ENCODE data around the gene ASTN2. TPM values are rescaled to one million over a fixed set of nuclear protein-coding genes. Genes with fewer than 3 reads are reported as not detected.

Gene ASTN2
- total and polyA plus RNA-seq, 9 of the 15 experiments (the other 6 are each of a cell fraction or from before 2014, with no cell fraction given): 0.56 to 3.5 (median 1.9) TPM

- Histone ChIP-seq H3K27ac (ENCODE audit: extremely low read depth, low read depth, low read length) (no peak within 1 kb of the TSS; the same call in 1 of the 3 replicates), H3K4me3 (peak within 1 kb of the TSS; percentile 58), H3K27me3 (ENCODE audit: control insufficient read depth in 2 of 2, insufficient read depth in 2 of 2, low read length in 2 of 2) (no peaks in the 10 kb centered on the region), H3K36me3 (ENCODE audit: control insufficient read depth, insufficient read depth, low read length) (no peaks in the 10 kb centered on the region), H2AFZ (ENCODE audit: low read depth, low read length) (peak within 1 kb of the TSS; percentile 97), H3K4me2 (ENCODE audit: insufficient read depth, low read length) (peak within 1 kb of the TSS; percentile 86), H3K9ac (ENCODE audit: insufficient read depth in 1 of 2, low read depth in 2 of 2, low read length in 2 of 2) (peak within 1 kb of the TSS; percentile 63 to 88), H3K9me3 (replicated peaks; ENCODE audit: control insufficient read depth, insufficient read depth, low read depth, low read length) (no peaks in the 10 kb centered on the region), H3K9me1 (ENCODE audit: control insufficient read depth, insufficient read depth, low read length) (no peaks in the 10 kb centered on the region), H4K20me1 (replicated peaks; ENCODE audit: control insufficient read depth, insufficient read depth, low read length) (no peaks in the 10 kb centered on the region), H3K4me1 (replicated peaks in 1 of 2; ENCODE audit: control insufficient read depth in 2 of 2, insufficient read depth in 2 of 2, low read length in 2 of 2) (peaks cover 16 to 30% of the 10 kb centered on the region in 2 experiments; a peak in 4 of 5 replicates), H3K79me2 (ENCODE audit: control insufficient read depth, insufficient read depth, low read length) (peaks cover 9% of the 10 kb centered on the region; the same call in 2 of the 3 replicates)
- DNase-seq (ENCODE audit: extremely low read depth in 1 of 4, low spot score in 3 of 4) (peak; percentile 95 to 98 (median 96)), ATAC-seq (peak; percentile 98), FAIRE-seq (peak; percentile 74)
- 2% methylated on average over 29 of the region's 54 CpGs for WGBS (ENCODE audit: insufficient coverage, low coverage, missing lambda C conversion rate)
- ChIA-PET CTCF (ENCODE audit: low intra/inter-chr PET ratio) (no interaction called here), POLR2A (interaction anchor here (0.6 to 1.4 kb wide), 4 partner anchors 10 to 116 kb away, joined by 3 to 4 read pairs (median 4); no protein-coding TSS in a partner anchor)
- no TSS peak for BruUV-seq (replicated peaks)
- in situ Hi-C loops (cut with MboI): no loop called here
- intact Hi-C loops (cut with micrococcal nuclease): no loop called here
- TF ChIP-seq, protein P1, sequence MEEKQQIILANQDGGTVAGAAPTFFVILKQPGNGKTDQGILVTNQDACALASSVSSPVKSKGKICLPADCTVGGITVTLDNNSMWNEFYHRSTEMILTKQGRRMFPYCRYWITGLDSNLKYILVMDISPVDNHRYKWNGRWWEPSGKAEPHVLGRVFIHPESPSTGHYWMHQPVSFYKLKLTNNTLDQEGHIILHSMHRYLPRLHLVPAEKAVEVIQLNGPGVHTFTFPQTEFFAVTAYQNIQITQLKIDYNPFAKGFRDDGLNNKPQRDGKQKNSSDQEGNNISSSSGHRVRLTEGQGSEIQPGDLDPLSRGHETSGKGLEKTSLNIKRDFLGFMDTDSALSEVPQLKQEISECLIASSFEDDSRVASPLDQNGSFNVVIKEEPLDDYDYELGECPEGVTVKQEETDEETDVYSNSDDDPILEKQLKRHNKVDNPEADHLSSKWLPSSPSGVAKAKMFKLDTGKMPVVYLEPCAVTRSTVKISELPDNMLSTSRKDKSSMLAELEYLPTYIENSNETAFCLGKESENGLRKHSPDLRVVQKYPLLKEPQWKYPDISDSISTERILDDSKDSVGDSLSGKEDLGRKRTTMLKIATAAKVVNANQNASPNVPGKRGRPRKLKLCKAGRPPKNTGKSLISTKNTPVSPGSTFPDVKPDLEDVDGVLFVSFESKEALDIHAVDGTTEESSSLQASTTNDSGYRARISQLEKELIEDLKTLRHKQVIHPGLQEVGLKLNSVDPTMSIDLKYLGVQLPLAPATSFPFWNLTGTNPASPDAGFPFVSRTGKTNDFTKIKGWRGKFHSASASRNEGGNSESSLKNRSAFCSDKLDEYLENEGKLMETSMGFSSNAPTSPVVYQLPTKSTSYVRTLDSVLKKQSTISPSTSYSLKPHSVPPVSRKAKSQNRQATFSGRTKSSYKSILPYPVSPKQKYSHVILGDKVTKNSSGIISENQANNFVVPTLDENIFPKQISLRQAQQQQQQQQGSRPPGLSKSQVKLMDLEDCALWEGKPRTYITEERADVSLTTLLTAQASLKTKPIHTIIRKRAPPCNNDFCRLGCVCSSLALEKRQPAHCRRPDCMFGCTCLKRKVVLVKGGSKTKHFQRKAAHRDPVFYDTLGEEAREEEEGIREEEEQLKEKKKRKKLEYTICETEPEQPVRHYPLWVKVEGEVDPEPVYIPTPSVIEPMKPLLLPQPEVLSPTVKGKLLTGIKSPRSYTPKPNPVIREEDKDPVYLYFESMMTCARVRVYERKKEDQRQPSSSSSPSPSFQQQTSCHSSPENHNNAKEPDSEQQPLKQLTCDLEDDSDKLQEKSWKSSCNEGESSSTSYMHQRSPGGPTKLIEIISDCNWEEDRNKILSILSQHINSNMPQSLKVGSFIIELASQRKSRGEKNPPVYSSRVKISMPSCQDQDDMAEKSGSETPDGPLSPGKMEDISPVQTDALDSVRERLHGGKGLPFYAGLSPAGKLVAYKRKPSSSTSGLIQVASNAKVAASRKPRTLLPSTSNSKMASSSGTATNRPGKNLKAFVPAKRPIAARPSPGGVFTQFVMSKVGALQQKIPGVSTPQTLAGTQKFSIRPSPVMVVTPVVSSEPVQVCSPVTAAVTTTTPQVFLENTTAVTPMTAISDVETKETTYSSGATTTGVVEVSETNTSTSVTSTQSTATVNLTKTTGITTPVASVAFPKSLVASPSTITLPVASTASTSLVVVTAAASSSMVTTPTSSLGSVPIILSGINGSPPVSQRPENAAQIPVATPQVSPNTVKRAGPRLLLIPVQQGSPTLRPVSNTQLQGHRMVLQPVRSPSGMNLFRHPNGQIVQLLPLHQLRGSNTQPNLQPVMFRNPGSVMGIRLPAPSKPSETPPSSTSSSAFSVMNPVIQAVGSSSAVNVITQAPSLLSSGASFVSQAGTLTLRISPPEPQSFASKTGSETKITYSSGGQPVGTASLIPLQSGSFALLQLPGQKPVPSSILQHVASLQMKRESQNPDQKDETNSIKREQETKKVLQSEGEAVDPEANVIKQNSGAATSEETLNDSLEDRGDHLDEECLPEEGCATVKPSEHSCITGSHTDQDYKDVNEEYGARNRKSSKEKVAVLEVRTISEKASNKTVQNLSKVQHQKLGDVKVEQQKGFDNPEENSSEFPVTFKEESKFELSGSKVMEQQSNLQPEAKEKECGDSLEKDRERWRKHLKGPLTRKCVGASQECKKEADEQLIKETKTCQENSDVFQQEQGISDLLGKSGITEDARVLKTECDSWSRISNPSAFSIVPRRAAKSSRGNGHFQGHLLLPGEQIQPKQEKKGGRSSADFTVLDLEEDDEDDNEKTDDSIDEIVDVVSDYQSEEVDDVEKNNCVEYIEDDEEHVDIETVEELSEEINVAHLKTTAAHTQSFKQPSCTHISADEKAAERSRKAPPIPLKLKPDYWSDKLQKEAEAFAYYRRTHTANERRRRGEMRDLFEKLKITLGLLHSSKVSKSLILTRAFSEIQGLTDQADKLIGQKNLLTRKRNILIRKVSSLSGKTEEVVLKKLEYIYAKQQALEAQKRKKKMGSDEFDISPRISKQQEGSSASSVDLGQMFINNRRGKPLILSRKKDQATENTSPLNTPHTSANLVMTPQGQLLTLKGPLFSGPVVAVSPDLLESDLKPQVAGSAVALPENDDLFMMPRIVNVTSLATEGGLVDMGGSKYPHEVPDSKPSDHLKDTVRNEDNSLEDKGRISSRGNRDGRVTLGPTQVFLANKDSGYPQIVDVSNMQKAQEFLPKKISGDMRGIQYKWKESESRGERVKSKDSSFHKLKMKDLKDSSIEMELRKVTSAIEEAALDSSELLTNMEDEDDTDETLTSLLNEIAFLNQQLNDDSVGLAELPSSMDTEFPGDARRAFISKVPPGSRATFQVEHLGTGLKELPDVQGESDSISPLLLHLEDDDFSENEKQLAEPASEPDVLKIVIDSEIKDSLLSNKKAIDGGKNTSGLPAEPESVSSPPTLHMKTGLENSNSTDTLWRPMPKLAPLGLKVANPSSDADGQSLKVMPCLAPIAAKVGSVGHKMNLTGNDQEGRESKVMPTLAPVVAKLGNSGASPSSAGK (IDR thresholded peaks at IDR 0.05): peak; percentile 90; the same call in 1 of the 2 replicates
- TF ChIP-seq MTA2 (IDR thresholded peaks at IDR 0.05; ENCODE audit: low read depth) (no peak), ATF7 (IDR thresholded peaks at IDR 0.05) (peak; percentile 51; the same call in 1 of the 2 replicates), RNF2 (IDR thresholded peaks at IDR 0.05) (no peak), ARID1B (IDR thresholded peaks at IDR 0.05) (0 out of 2 replicates have a peak, but pooled peaks have one; percentile 4), ZBTB8A (IDR thresholded peaks at IDR 0.05; ENCODE audit: partially characterized antibody) (no peak), PCBP1 (IDR thresholded peaks at IDR 0.05; ENCODE audit: low read depth, low read length, poor library complexity, severe bottlenecking) (peak; percentile 75), CREM (IDR thresholded peaks at IDR 0.05; ENCODE audit: low read depth) (0 out of 2 replicates have a peak, but pooled peaks have one; percentile 36), TAF7 (tag; IDR thresholded peaks at IDR 0.05) (no peak), POLR3A (IDR thresholded peaks at IDR 0.05; ENCODE audit: borderline replicate concordance, extremely low read depth, insufficient read depth, insufficient read length) (no peak), SPI1 (IDR thresholded peaks at IDR 0.05; ENCODE audit: borderline replicate concordance, low read depth, low read length) (no peak)
These were observed 727.6 kb downstream of the ASTN2 start, which contains the start of gene TRIM32 for GRCh38 chr9:116687074-116687753. Gene TRIM32, plus strand, starts transcription at chr9:116687305. Its CDS starts 10,438 bp downstream, at chr9:116697743.

Data from K562 (cell line).